ENCODE data around the gene FANK1.

Gene FANK1

GRCh38 chr10:125992254-125992653 is 95.9 kb downstream of the FANK1 start:
- DNase-seq, result no peak

GRCh38 chr10:125994601-125995000 is 98.2 kb downstream of the FANK1 start:
- no peak for DNase-seq

GRCh38 chr10:125995726-125996304 is 99.5 kb downstream of the FANK1 start:
- no peak for DNase-seq

GRCh38 chr10:125997586-125997985 is 101.2 kb downstream of the FANK1 start:
- no peak for DNase-seq

- no peak for DNase-seq
Observed at GRCh38 chr10:125999694-126000093, 103.3 kb downstream of the FANK1 start.

- DNase-seq, result no peak
Observed at GRCh38 chr10:126001576-126001975, 105.2 kb downstream of the FANK1 start.

- DNase-seq, result no peak
Observed at GRCh38 chr10:126004752-126005151, 108.4 kb downstream of the FANK1 start.

GRCh38 chr10:126006264-126006663 is 109.9 kb downstream of the FANK1 start:
- DNase-seq, result no peak

- DNase-seq, result no peak
Observed at GRCh38 chr10:126006906-126007305, 110.5 kb downstream of the FANK1 start.

- DNase-seq, result no peak
Observed at GRCh38 chr10:126009650-126010049, 113.3 kb downstream of the FANK1 start.

GRCh38 chr10:126011995-126012394 is 115.6 kb downstream of the FANK1 start:
- DNase-seq, result peak; percentile 14

GRCh38 chr10:126012485-126012884 is 116.1 kb downstream of the FANK1 start:
- no peak for DNase-seq

- no peak for DNase-seq
Observed at GRCh38 chr10:126013489-126014281, 117.3 kb downstream of the FANK1 start.

GRCh38 chr10:126014309-126014708 is 117.9 kb downstream of the FANK1 start:
- no peak for DNase-seq

- DNase-seq, result no peak
Observed at GRCh38 chr10:126015413-126015812, 119.0 kb downstream of the FANK1 start.

GRCh38 chr10:126016156-126016805 is 119.9 kb downstream of the FANK1 start:
- no peak for DNase-seq

- DNase-seq, result no peak
Observed at GRCh38 chr10:126016882-126017281, 120.5 kb downstream of the FANK1 start.

GRCh38 chr10:126017961-126018560 is 121.7 kb downstream of the FANK1 start:
- DNase-seq, result no peak

GRCh38 chr10:126021833-126022500 is 125.6 kb downstream of the FANK1 start:
- no peak for DNase-seq

- DNase-seq, result no peak
Observed at GRCh38 chr10:126022841-126023240, 126.5 kb downstream of the FANK1 start.

GRCh38 chr10:126027692-126028091 is 131.3 kb downstream of the FANK1 start:
- DNase-seq, result no peak

- no peak for DNase-seq
Observed at GRCh38 chr10:126029999-126030398, 133.6 kb downstream of the FANK1 start.

GRCh38 chr10:126034586-126034985 is 138.2 kb downstream of the FANK1 start:
- DNase-seq, result no peak

Data from CD4-positive, alpha-beta T cell treated with Interleukin-17A for 4 hours (primary cell).